ENCODE results near the gene MAPKAP1.

MAPKAP1 gene

GRCh38 chr9:125655691-125656410 is 51.2 kb downstream of the MAPKAP1 start:
- TF ChIP-seq, protein P1, sequence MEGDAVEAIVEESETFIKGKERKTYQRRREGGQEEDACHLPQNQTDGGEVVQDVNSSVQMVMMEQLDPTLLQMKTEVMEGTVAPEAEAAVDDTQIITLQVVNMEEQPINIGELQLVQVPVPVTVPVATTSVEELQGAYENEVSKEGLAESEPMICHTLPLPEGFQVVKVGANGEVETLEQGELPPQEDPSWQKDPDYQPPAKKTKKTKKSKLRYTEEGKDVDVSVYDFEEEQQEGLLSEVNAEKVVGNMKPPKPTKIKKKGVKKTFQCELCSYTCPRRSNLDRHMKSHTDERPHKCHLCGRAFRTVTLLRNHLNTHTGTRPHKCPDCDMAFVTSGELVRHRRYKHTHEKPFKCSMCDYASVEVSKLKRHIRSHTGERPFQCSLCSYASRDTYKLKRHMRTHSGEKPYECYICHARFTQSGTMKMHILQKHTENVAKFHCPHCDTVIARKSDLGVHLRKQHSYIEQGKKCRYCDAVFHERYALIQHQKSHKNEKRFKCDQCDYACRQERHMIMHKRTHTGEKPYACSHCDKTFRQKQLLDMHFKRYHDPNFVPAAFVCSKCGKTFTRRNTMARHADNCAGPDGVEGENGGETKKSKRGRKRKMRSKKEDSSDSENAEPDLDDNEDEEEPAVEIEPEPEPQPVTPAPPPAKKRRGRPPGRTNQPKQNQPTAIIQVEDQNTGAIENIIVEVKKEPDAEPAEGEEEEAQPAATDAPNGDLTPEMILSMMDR (conservative IDR thresholded peaks at IDR 0.05), result no peak
- no peak overlapping the region for H3K27ac ChIP-seq

DNA sequence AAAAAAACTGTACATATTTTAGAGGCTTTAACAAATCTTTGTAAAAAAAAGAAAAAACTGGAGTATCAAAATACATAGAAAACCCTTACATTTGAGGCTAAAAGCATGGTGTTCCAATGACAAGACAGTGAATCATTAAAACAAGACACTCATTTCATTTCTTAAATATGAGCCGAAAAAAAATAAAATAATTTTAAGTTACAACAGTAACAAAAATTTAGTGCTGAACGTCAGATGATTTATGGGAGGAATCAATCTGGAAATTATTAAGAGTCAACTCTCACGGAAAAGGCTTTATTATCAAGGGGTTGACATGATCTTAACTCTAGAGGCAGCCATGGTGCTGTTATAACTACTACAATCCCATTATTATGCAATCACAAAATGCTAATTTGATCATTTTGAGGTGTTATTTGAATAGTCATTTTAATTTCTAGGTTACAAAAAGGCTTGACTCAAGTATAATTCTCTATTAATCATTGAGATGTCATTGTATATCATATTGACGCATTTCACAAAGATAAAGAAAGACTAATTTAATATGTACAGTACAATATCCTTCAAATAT is 51.9 kb downstream of the MAPKAP1 start:
- TF ChIP-seq, protein P1 (conservative IDR thresholded peaks at IDR 0.05), result no peak
- no peak overlapping the region for H3K27ac ChIP-seq

DNA sequence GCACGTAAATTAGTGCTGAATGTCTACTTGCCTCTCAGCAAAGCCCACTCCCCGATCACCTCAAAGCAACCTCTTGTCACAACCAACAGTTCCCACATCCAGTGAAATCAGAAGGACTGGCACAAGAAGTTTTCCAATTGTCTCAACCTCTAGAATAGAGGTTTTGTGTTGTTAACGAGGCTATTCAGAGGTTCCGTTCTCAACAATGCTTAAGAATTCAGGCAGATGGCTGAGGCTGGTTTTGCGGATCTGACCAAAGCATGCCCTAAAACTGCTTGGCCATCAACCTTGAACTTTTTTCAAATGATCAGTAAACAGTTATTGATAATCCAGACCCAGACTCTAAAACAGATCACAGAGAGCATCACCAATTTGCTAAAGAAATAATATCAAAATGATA is 52.9 kb downstream of the MAPKAP1 start:
- no peak overlapping the region for H3K27ac ChIP-seq
- TF ChIP-seq, protein P1 (conservative IDR thresholded peaks at IDR 0.05), result no peak

- H3K27ac ChIP-seq, result no peak overlapping the region
- TF ChIP-seq, protein P1 (conservative IDR thresholded peaks at IDR 0.05), result no peak
These were observed 53.7 kb downstream of the MAPKAP1 start for GRCh38 chr9:125653325-125653724.

- no peak overlapping the region for H3K27ac ChIP-seq
- TF ChIP-seq, protein P1 (conservative IDR thresholded peaks at IDR 0.05), result no peak
These were observed 54.2 kb downstream of the MAPKAP1 start for GRCh38 chr9:125652759-125653158.

- no peak overlapping the region for H3K27ac ChIP-seq
- TF ChIP-seq, protein P1 (conservative IDR thresholded peaks at IDR 0.05), result no peak
These were observed 54.8 kb downstream of the MAPKAP1 start for GRCh38 chr9:125652233-125652594.

GRCh38 chr9:125651576-125652232 is 55.3 kb downstream of the MAPKAP1 start:
- no peak overlapping the region for H3K27ac ChIP-seq
- TF ChIP-seq, protein P1 (conservative IDR thresholded peaks at IDR 0.05), result no peak

All from VCaP (cell line).